Measurements from ENCODE around the gene ZNF345. TPM values are rescaled to one million over a fixed set of nuclear protein-coding genes. Genes with fewer than 3 reads are reported as not detected.

Gene ZNF345
- total RNA-seq, 4 donors from 2014 or later: 6.0 to 11.6 (median 8.2) TPM

DNA sequence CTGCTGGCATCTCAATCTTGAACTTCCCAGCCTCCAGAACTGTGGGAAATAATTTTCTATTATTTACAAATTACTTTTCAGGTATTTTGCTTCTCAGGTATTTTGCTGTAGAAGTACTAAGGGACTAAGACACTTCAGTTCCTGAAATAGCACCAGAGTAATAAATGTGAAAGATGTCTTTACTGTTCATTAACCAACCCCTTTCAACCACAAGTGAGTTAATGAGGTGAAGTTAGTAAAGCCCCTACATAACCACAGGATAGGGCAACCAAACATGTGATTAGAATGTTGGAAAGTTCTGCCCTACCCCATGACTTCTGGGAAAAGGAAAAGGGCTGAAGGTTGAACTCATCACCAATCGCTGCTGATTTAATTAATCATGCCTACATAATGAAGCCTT is 2.7 kb upstream of the ZNF345 start:
- TF ChIP-seq, protein P1, sequence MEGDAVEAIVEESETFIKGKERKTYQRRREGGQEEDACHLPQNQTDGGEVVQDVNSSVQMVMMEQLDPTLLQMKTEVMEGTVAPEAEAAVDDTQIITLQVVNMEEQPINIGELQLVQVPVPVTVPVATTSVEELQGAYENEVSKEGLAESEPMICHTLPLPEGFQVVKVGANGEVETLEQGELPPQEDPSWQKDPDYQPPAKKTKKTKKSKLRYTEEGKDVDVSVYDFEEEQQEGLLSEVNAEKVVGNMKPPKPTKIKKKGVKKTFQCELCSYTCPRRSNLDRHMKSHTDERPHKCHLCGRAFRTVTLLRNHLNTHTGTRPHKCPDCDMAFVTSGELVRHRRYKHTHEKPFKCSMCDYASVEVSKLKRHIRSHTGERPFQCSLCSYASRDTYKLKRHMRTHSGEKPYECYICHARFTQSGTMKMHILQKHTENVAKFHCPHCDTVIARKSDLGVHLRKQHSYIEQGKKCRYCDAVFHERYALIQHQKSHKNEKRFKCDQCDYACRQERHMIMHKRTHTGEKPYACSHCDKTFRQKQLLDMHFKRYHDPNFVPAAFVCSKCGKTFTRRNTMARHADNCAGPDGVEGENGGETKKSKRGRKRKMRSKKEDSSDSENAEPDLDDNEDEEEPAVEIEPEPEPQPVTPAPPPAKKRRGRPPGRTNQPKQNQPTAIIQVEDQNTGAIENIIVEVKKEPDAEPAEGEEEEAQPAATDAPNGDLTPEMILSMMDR (IDR thresholded peaks at IDR 0.05): no peak
- TF ChIP-seq POLR2A (IDR thresholded peaks at IDR 0.05): no peak
- no peaks in the 10 kb centered on the region for H3K27me3 ChIP-seq
- H3K4me1 ChIP-seq: peaks cover 4 to 16% of the 10 kb centered on the region in 2 donors
- no peaks in the 10 kb centered on the region for H3K36me3 ChIP-seq
- no peak overlapping the region for H3K4me3 ChIP-seq (replicated peaks in 1 of 3)
- no peak overlapping the region for H3K27ac ChIP-seq
- 77 to 95% methylated on average over 1 of the region's 1 CpG for WGBS, 2 donors
- no peak for DNase-seq
- no peaks in the 10 kb centered on the region for H3K9me3 ChIP-seq
- intact Hi-C loops (cut with DNase I): no loop called here

DNA sequence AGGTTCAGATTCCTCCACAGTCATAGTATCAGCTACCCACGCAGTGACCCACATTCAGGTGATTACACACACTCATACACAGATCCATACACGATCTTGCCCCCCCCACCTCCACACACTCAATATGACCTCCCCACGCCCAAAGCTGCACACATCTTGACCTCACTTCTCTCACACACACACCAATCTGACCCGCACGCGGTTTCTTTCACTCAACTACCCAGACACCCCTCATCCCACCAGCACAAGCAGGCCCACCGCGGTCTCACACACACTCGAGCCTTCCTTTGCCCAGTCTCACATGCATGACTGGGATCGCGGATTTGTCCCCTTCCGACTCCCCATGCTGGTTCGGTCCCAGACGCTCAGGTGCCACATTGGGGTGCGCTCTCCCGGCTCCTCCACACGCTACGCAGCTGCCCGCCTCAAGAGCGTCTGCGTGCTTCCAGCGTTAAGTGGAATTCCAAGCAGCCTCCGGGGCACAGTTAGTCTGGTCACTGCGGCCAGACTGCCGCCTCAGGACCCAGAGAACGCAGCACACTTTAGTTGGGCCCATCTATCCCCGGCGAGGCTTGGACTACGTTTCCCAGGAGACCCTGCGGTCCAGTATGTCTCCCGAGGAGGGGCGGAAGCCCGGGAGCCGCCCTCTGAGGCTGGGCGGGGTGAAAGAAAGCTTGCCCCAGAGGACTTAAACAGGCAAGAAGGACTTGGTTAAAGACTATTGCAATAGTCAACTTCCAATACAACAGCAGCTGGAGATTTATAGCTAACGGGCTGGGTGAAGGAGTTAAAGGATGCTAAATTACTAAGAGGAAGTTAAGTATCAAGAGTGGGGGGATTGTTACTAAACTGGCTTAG is 746 bp upstream of the ZNF345 start:
- intact Hi-C loops (cut with DNase I): no loop called here
- peaks cover 0 to 4% of the 10 kb centered on the region in 2 donors for H3K36me3 ChIP-seq
- DNase-seq: peak; percentile 89 to 93
- TF ChIP-seq, protein P1 (IDR thresholded peaks at IDR 0.05): no peak
- peak in 1 of 2 donors; percentile 49 for TF ChIP-seq POLR2A (IDR thresholded peaks at IDR 0.05)
- peak overlapping the region; percentile 20 to 57 (median 42) for H3K4me3 ChIP-seq (replicated peaks in 1 of 3)
- WGBS, 2 donors: 1% methylated on average over 30 to 34 of the region's 36 CpGs
- no peaks in the 10 kb centered on the region for H3K27me3 ChIP-seq
- H3K9me3 ChIP-seq: no peaks in the 10 kb centered on the region
- H3K4me1 ChIP-seq: peaks cover 4 to 16% of the 10 kb centered on the region in 2 donors
- H3K27ac ChIP-seq: peak overlapping the region; percentile 26 to 83 (median 80)

DNA sequence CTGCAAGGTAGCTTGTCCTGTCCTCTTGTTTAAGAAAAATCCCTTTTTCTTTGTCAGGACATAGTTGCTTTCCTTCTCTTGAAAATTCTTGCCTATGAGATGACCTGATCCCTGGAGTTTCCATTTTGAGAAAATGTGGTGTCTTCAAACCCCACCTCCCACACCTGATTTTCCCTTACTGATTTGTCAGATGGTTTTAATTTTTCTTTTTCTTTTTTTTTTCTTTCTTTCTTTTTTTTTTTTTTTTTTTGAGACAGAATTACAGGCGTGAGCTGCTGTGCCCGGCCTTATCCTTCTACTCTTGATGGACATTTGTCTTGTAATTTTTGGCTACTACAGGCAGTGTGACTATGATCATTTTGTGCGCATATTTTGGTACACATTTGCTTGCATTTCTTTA is 1.2 kb downstream of the ZNF345 start:
- Histone ChIP-seq H3K4me1 (peaks cover 4 to 16% of the 10 kb centered on the region in 2 donors), H3K27me3 (no peaks in the 10 kb centered on the region), H3K27ac (no peak overlapping the region), H3K36me3 (peaks cover 4 to 12% of the 10 kb centered on the region in 2 donors), H3K4me3 (replicated peaks in 1 of 3) (no peak overlapping the region), H3K9me3 (no peaks in the 10 kb centered on the region)
- DNase-seq: no peak
- TF ChIP-seq POLR2A (IDR thresholded peaks at IDR 0.05): no peak
- TF ChIP-seq, protein P1 (IDR thresholded peaks at IDR 0.05): no peak
- WGBS, 2 donors: 97 to 100% methylated on average over 3 of the region's 3 CpGs
- intact Hi-C loops (cut with DNase I): no loop called here

DNA sequence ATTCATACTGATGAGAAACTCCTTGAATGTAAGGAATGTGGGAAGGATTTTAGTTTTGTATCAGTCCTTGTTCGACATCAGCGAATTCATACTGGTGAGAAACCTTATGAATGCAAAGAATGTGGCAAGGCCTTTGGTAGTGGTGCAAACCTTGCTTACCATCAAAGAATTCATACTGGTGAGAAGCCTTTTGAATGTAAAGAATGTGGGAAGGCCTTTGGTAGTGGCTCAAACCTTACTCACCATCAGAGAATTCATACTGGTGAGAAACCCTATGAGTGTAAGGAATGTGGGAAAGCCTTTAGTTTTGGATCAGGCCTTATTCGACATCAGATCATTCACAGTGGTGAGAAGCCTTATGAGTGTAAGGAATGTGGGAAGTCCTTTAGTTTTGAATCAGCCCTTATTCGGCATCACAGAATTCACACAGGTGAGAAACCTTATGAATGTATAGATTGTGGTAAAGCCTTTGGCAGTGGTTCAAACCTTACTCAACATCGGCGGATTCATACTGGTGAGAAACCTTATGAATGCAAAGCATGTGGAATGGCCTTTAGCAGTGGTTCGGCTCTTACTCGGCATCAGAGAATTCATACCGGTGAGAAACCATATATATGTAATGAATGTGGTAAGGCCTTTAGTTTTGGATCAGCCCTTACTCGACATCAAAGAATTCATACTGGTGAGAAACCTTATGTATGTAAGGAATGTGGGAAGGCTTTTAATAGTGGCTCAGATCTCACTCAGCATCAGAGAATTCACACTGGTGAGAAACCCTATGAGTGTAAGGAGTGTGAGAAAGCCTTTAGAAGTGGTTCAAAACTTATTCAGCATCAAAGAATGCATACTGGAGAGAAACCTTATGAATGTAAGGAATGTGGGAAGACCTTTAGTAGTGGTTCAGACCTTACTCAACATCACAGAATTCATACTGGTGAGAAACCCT is 26.6 kb downstream of the ZNF345 start:
- TF ChIP-seq, protein P1 (IDR thresholded peaks at IDR 0.05): no peak
- no peak for TF ChIP-seq POLR2A (IDR thresholded peaks at IDR 0.05)
- H3K36me3 ChIP-seq: peaks cover 29 to 42% of the 10 kb centered on the region in 2 donors
- H3K27ac ChIP-seq: no peak overlapping the region
- DNase-seq: no peak
- H3K9me3 ChIP-seq: peaks cover 16% of the 10 kb centered on the region
- H3K27me3 ChIP-seq: no peaks in the 10 kb centered on the region
- no peaks in the 10 kb centered on the region for H3K4me1 ChIP-seq
- no peak overlapping the region for H3K4me3 ChIP-seq (replicated peaks in 1 of 3)
- 94 to 95% methylated on average over 10 of the region's 10 CpGs for whole genome bisulfite sequencing, 2 donors
- intact Hi-C loops (cut with DNase I): loop anchor here (5.0 to 10.0 kb wide), 2 partner anchors 258 to 325 kb away; no protein-coding TSS in a partner anchor
